Neuronal stem cell (in vitro differentiated cells): ENCODE data around the gene DCAF7.

Experiments used
- DNase-seq: peaks from one replicate; pipeline ENCODE4 v3.0.0-alpha.2; 2013; ENCODE audit warnings: low spot score
- H2AFZ ChIP-seq: one replicate; pipeline ENCODE4 v1.6.1; 2013; ENCODE audit warnings: mild to moderate bottlenecking, low read length, inconsistent platforms
- H2AK5ac ChIP-seq: 2 replicates; pipeline ENCODE4 v1.6.1; 2013; ENCODE audit warnings: low read depth, mild to moderate bottlenecking, inconsistent platforms, low read length, moderate library complexity, mixed read lengths
- H2BK120ac ChIP-seq: 2 replicates; pipeline ENCODE4 v1.6.1; 2013; ENCODE audit warnings: low read depth, mild to moderate bottlenecking, inconsistent platforms, low read length, moderate library complexity, mixed read lengths
- H2BK12ac ChIP-seq: one replicate; pipeline ENCODE4 v1.6.1; 2013; ENCODE audit warnings: low read length, inconsistent platforms
- H2BK15ac ChIP-seq: 2 replicates; pipeline ENCODE4 v1.6.1; 2013; ENCODE audit warnings: mild to moderate bottlenecking, low read length, inconsistent platforms, mixed read lengths
- H2BK5ac ChIP-seq: one replicate; pipeline ENCODE4 v1.6.1; 2013; ENCODE audit warnings: inconsistent platforms, mild to moderate bottlenecking, low read length, moderate library complexity
- H3K14ac ChIP-seq: one replicate; pipeline ENCODE4 v1.6.1; 2013; ENCODE audit warnings: low read length, inconsistent platforms
- H3K18ac ChIP-seq: 2 replicates; pipeline ENCODE4 v1.6.1; 2013; ENCODE audit warnings: low read length, inconsistent platforms
- H3K23ac ChIP-seq: 2 replicates; pipeline ENCODE4 v1.6.1; 2013; ENCODE audit warnings: low read depth, mild to moderate bottlenecking, mixed read lengths, low read length, inconsistent platforms; ENCODE audit not compliant: poor library complexity
- H3K27ac ChIP-seq: replicated peaks from 3 replicates; pipeline ENCODE4 v1.5.1; 2013; ENCODE audit warnings: low read length, inconsistent platforms
- H3K27me3 ChIP-seq, 3 experiments: 2 replicates each; pipeline ENCODE4 v1.6.1; 2013; ENCODE audit warnings: low read length in 3 of 3, mild to moderate bottlenecking in 2 of 3, inconsistent platforms in 1 of 3, low read depth in 1 of 3, mixed read lengths in 1 of 3, moderate library complexity in 1 of 3; ENCODE audit not compliant: control insufficient read depth in 3 of 3, insufficient read depth in 3 of 3
- H3K36me3 ChIP-seq, 2 donors: replicated peaks in 1 of 2; 2 replicates each; pipeline ENCODE4 v1.6.1; 2013; ENCODE audit warnings: low read length in 2 of 2; ENCODE audit not compliant: control insufficient read depth in 2 of 2, insufficient read depth in 2 of 2
- H3K4ac ChIP-seq: 2 replicates; pipeline ENCODE4 v1.6.1; 2013; ENCODE audit warnings: inconsistent platforms, mild to moderate bottlenecking, low read length, moderate library complexity
- H3K4me1 ChIP-seq, 2 donors: 1 replicate in 1 of 2; 2 replicates in 1 of 2; pipeline ENCODE4 v1.6.1; 2013; ENCODE audit warnings: low read length in 2 of 2, low read depth in 1 of 2; ENCODE audit not compliant: control insufficient read depth in 2 of 2, insufficient read depth in 1 of 2
- H3K4me2 ChIP-seq: one replicate; pipeline ENCODE4 v1.6.1; 2013; ENCODE audit warnings: mild to moderate bottlenecking, low read length, inconsistent platforms; ENCODE audit not compliant: insufficient read depth, poor library complexity, severe bottlenecking
- H3K4me3 ChIP-seq, 2 donors: 2 replicates each; pipeline ENCODE4 v1.5.1; 2013; ENCODE audit warnings: low read length in 2 of 2, mild to moderate bottlenecking in 2 of 2, inconsistent platforms in 1 of 2, moderate library complexity in 1 of 2
- H3K79me1 ChIP-seq: one replicate; pipeline ENCODE4 v1.6.1; 2013; ENCODE audit warnings: low read depth, mild to moderate bottlenecking, inconsistent platforms, low read length, moderate library complexity
- H3K9ac ChIP-seq: one replicate; pipeline ENCODE4 v1.6.1; 2013; ENCODE audit warnings: mild to moderate bottlenecking, low read depth, low read length, inconsistent platforms; ENCODE audit not compliant: poor library complexity
- H3K9me3 ChIP-seq, 2 donors: replicated peaks in 1 of 2; 2 replicates each; pipeline versions ENCODE3 to v1.6.1; 2013; ENCODE audit warnings: low read length in 2 of 2, mild to moderate bottlenecking in 2 of 2, inconsistent platforms in 1 of 2, low read depth in 1 of 2, mixed read lengths in 1 of 2, moderate library complexity in 1 of 2; ENCODE audit not compliant: control insufficient read depth in 2 of 2, insufficient read depth in 1 of 2
- H4K8ac ChIP-seq: one replicate; pipeline ENCODE4 v1.6.1; 2013; ENCODE audit warnings: low read depth, mild to moderate bottlenecking, inconsistent platforms, low read length, moderate library complexity
- H4K91ac ChIP-seq: one replicate; pipeline ENCODE4 v1.6.1; 2013; ENCODE audit warnings: low read length, low read depth, mild to moderate bottlenecking, inconsistent platforms; ENCODE audit not compliant: poor library complexity
- WGBS, 2 donors: extraction: QIAGEN DNeasy Blood & Tissue Kit; methylation state at CpG; one replicate each; pipeline ENCODE4 v1.1.7; 2013; ENCODE audit warnings: missing lambda C conversion rate in 2 of 2, mixed read lengths in 1 of 2; ENCODE audit not compliant: insufficient read length in 2 of 2, insufficient replicate concordance in 1 of 2; ENCODE audit errors: extremely low coverage in 2 of 2; 5-methylcytosine and 5-hydroxymethylcytosine counted together

DCAF7 gene

DNA sequence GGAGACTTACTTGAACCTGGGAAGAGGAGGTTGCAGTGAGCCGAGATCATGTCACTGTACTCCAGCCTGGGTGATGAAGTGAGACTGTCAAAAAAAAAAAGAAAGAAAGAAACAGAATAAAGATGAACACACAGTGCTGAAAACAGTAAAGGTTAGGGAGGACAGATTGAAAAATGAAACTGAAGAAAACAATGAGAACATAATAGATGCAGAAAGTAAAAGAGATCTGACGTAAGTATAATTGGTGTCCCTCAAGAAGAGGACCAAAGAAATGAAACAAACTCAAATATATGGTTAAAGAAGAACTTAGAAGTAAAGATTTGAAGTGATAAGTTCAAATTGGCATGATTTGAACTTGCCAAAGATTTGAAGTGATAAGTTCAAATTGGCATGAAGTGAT is 7.1 kb downstream of the DCAF7 start:
- peaks cover 3 to 35% of the 10 kb centered on the region in 2 donors for H3K36me3 ChIP-seq
- no CpG with 5 or more reads among the region's 2 CpGs for WGBS, 2 donors
- H3K4me1 ChIP-seq: peaks cover 0 to 9% of the 10 kb centered on the region in 2 donors

DNA sequence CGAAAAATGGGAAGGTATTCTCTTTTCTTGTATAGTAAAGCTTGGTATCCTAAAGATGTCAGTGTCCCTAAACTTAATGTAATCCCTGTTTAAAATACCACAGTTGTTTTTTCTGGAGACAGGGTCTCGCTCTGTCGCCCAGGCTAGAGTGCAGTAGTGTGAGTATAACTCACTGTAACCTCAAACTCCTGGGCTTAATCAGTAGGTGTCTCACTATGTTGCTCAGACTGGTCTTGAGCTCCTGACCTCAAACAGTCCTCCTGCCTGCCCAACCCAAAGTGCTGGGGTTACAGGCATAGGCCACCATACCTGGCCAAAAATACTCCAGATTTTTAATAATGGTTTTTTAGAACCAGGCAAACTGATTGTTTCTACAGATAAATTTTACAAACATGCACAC is 8.2 kb downstream of the DCAF7 start:
- DNase-seq: no peak
- Histone ChIP-seq H2BK120ac (no peak overlapping the region), H3K79me1 (peaks cover 9% of the 10 kb centered on the region), H2BK5ac (no peak overlapping the region), H4K8ac (no peak overlapping the region), H3K27ac (no peak overlapping the region), H3K14ac (no peak overlapping the region), H3K4me2 (no peak overlapping the region), H3K36me3 (peaks cover 3 to 25% of the 10 kb centered on the region in 2 donors), H3K18ac (no peak overlapping the region), H2BK12ac (no peak overlapping the region), H2AFZ (no peak overlapping the region), H2BK15ac (no peak overlapping the region), H3K4ac (no peak overlapping the region), H3K4me1 (peaks cover 0 to 1% of the 10 kb centered on the region in 2 donors), H4K91ac (no peak overlapping the region), H3K27me3 (no peaks in the 10 kb centered on the region), H3K23ac (no peak overlapping the region), H3K9me3 (no peaks in the 10 kb centered on the region), H3K9ac (no peak overlapping the region), H3K4me3 (no peak overlapping the region), H2AK5ac (no peak overlapping the region)
- WGBS, 2 donors: no CpG with 5 or more reads among the region's 3 CpGs

More for the DNA sequence above, 7.1 kb downstream of the DCAF7 start:
- DNase-seq: no peak
- H3K27me3 ChIP-seq: no peaks in the 10 kb centered on the region
- no peak overlapping the region for H4K8ac ChIP-seq
- H2BK15ac ChIP-seq: no peak overlapping the region
- H3K4me3 ChIP-seq: no peak overlapping the region
- no peak overlapping the region for H3K4ac ChIP-seq
- no peak overlapping the region for H3K4me2 ChIP-seq
- peaks cover 10% of the 10 kb centered on the region for H3K79me1 ChIP-seq
- H2AK5ac ChIP-seq: no peak overlapping the region
- no peaks in the 10 kb centered on the region for H3K9me3 ChIP-seq
- no peak overlapping the region for H3K14ac ChIP-seq
- no peak overlapping the region for H2BK12ac ChIP-seq
- H2BK120ac ChIP-seq: no peak overlapping the region
- no peak overlapping the region for H3K27ac ChIP-seq
- H3K23ac ChIP-seq: no peak overlapping the region
- no peak overlapping the region for H3K18ac ChIP-seq
- no peak overlapping the region for H3K9ac ChIP-seq
- H2AFZ ChIP-seq: no peak overlapping the region
- H2BK5ac ChIP-seq: no peak overlapping the region
- H4K91ac ChIP-seq: no peak overlapping the region

DNA sequence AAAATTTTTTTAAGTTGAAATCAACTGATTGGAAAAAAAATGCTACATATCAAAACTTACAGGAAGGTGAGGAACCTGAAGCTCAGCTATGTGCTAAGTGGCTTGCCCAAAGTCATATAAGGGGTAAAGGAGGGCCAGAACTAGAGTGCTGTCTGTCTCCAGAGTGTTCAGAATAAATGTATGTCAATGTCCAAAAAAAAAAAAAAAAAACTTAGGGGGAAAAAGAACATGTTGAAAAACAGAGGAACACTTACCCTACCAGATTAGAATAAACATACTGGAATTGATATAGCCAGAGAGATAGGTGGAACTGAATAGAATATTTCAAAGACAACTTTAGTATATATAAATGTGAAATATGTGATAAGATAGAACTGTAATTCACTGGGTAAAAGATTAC is 11.5 kb downstream of the DCAF7 start:
- Histone ChIP-seq H3K27me3 (no peaks in the 10 kb centered on the region), H3K9ac (no peak overlapping the region), H2BK120ac (no peak overlapping the region), H3K4me2 (no peak overlapping the region), H2BK12ac (no peak overlapping the region), H4K8ac (no peak overlapping the region), H3K4ac (no peak overlapping the region), H3K14ac (no peak overlapping the region), H4K91ac (no peak overlapping the region), H3K36me3 (peaks cover 0 to 9% of the 10 kb centered on the region in 2 donors), H3K18ac (no peak overlapping the region), H3K27ac (no peak overlapping the region), H3K23ac (no peak overlapping the region), H2BK5ac (no peak overlapping the region), H3K79me1 (peaks cover 8% of the 10 kb centered on the region), H3K4me3 (no peak overlapping the region), H2BK15ac (no peak overlapping the region), H2AFZ (no peak overlapping the region), H2AK5ac (no peak overlapping the region), H3K9me3 (no peaks in the 10 kb centered on the region), H3K4me1 (no peaks in the 10 kb centered on the region)
- DNase-seq: no peak

DNA sequence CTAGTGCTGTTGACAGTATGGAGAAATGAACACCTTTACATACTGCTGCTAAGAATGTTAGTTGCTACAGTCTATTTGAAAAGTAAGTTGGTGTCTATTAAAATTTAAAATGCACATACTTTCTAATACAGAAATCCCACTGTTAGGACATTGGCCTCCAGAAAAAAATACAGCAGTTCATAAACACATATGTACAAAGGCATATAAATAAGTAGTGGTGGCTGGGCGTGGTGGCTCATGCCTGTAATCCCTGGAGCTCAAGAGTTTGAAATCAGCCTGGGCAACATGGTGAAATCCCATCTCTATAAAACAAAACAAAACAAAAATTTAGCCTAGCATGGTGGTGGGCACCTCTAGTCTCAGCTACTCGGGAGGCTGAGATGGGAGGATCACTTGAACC is 13.1 kb downstream of the DCAF7 start:
- no peaks in the 10 kb centered on the region for H3K9me3 ChIP-seq
- H3K18ac ChIP-seq: no peak overlapping the region
- no peak overlapping the region for H4K8ac ChIP-seq
- no peaks in the 10 kb centered on the region for H3K4me1 ChIP-seq
- WGBS, 2 donors: no CpG with 5 or more reads among the region's 2 CpGs
- H3K79me1 ChIP-seq: peaks cover 6% of the 10 kb centered on the region
- H3K23ac ChIP-seq: no peak overlapping the region
- H3K4me3 ChIP-seq: no peak overlapping the region
- H2BK5ac ChIP-seq: no peak overlapping the region
- no peak overlapping the region for H4K91ac ChIP-seq
- H2BK12ac ChIP-seq: no peak overlapping the region
- H2AK5ac ChIP-seq: no peak overlapping the region
- no peak overlapping the region for H2AFZ ChIP-seq
- no peak overlapping the region for H2BK15ac ChIP-seq
- H3K36me3 ChIP-seq: peaks cover 0 to 6% of the 10 kb centered on the region in 2 donors
- no peak overlapping the region for H2BK120ac ChIP-seq
- no peak overlapping the region for H3K9ac ChIP-seq
- no peak overlapping the region for H3K4me2 ChIP-seq
- no peak overlapping the region for H3K14ac ChIP-seq
- no peak overlapping the region for H3K27ac ChIP-seq
- no peak for DNase-seq
- no peak overlapping the region for H3K4ac ChIP-seq
- H3K27me3 ChIP-seq: no peaks in the 10 kb centered on the region
